HCT116 (cell line): ENCODE results near the gene MYBPH. TPM values are rescaled to one million over a fixed set of nuclear protein-coding genes. Genes with fewer than 3 reads are reported as not detected.

Source experiments
- ATAC-seq: fragments of 200-7000 bp; cut with Tn5 transposase; 2 replicates; pipeline ENCODE4 v1.9.1; 2020; ENCODE audit warnings: mild to moderate bottlenecking, moderate library complexity
- Bru-seq: library from RNA; stranded (reverse); fragments of 400-500 nt; gene quantifications from one replicate; lab custom pipeline; 2021; lab: Mats Ljungman, UMichigan
- BruChase-seq, 2 experiments: library from RNA; stranded (reverse); fragments of 400-500 nt; gene quantifications; one replicate each; lab custom pipeline; 2021; lab: Mats Ljungman, UMichigan
- BruUV-seq: library from RNA; stranded (reverse); fragments of 400-500 nt; replicated peaks from 2 replicates; lab custom pipeline; 2021; lab: Mats Ljungman, UMichigan
- CTCF ChIA-PET: fragments of 300-600 bp; sonication (Branson Sonifier 250); formaldehyde crosslinking; loops from one replicate; lab custom pipeline; 2021; ENCODE audit warnings: antibody characterized with exemption; lab: Charles Lee
- POLR2A ChIA-PET: fragments of 300-600, 350-600 bp; sonication (Branson Sonifier 250); formaldehyde crosslinking; loops from one replicate; lab custom pipeline; 2021; ENCODE audit warnings: antibody characterized with exemption; lab: Charles Lee
- RAD21 ChIA-PET, 2 experiments: fragments of 300-600 bp; sonication (Branson Sonifier 250); formaldehyde crosslinking; loops; one replicate each; lab custom pipeline; 2023; ENCODE audit warnings: low total read pairs in 2 of 2; ENCODE audit not compliant: uncharacterized antibody in 2 of 2, unreplicated experiment in 2 of 2, low non-redundant PET in 1 of 2; lab: Charles Lee
- DNase-seq: peaks from one replicate; pipeline ENCODE4 v3.0.0-alpha.2; 2010; ENCODE audit warnings: low read depth, low spot score
- H2AFZ ChIP-seq: fragments of 200-600 bp; shearing (Covaris generic), sonication (generic); 2 replicates; pipeline ENCODE4 v1.6.1; 2017; ENCODE audit warnings: low read depth, mixed run types, mixed read lengths, antibody characterized with exemption, low read length; ENCODE audit not compliant: poor library complexity, severe bottlenecking
- H3K27ac ChIP-seq: 2 replicates; pipeline ENCODE4 v1.5.1; 2012; ENCODE audit warnings: low read depth, low read length
- H3K27me3 ChIP-seq: fragments of 200-600 bp; sonication (generic); 2 replicates; pipeline ENCODE4 v1.6.1; 2016; ENCODE audit warnings: mixed run types, low read length, mixed read lengths; ENCODE audit not compliant: insufficient read depth
- H3K36me3 ChIP-seq, 2 experiments: fragments of 200-500 bp in 1 of 2; fragments of 200-600 bp in 1 of 2; sonication (Bioruptor generic) in 1 of 2; sonication (generic) in 1 of 2; 2 replicates each; pipeline versions ENCODE4 v1.5.1 to v1.6.1; 2014 to 2016; ENCODE audit warnings: low read length in 2 of 2, inconsistent platforms in 1 of 2, mixed read lengths in 1 of 2, mixed run types in 1 of 2; ENCODE audit not compliant: insufficient read depth in 2 of 2, control insufficient read depth in 1 of 2
- H3K4me1 ChIP-seq, 2 experiments: fragments of 200-600 bp in 1 of 2; sonication (generic) in 1 of 2; 2 replicates each; pipeline versions ENCODE4 v1.5.1 to v1.6.1; 2012 to 2017; ENCODE audit warnings: low read length in 2 of 2, inconsistent platforms in 1 of 2, mild to moderate bottlenecking in 1 of 2, mixed read lengths in 1 of 2, mixed run types in 1 of 2, moderate library complexity in 1 of 2; ENCODE audit not compliant: insufficient read depth in 2 of 2, control insufficient read depth in 1 of 2
- H3K4me2 ChIP-seq: fragments of 200-600 bp; sonication (generic); 2 replicates; pipeline ENCODE4 v1.6.1; 2017; ENCODE audit warnings: mixed run types, low read length, mixed read lengths
- H3K4me3 ChIP-seq, 2 experiments: fragments of 200-600 bp in 1 of 2; sonication (generic) in 1 of 2; replicated peaks in 1 of 2; 2 replicates each; pipeline ENCODE4 v1.5.1; 2011 to 2016; ENCODE audit warnings: low read length in 2 of 2, control low read depth in 1 of 2, low read depth in 1 of 2, mild to moderate bottlenecking in 1 of 2, mixed read lengths in 1 of 2, mixed run types in 1 of 2
- H3K79me2 ChIP-seq: fragments of 200-600 bp; sonication (generic); 2 replicates; pipeline ENCODE4 v1.6.1; 2017; ENCODE audit warnings: mild to moderate bottlenecking, mixed run types, low read length, moderate library complexity, mixed read lengths; ENCODE audit not compliant: insufficient read depth
- H3K9ac ChIP-seq: fragments of 200-600 bp; sonication (generic); 2 replicates; pipeline ENCODE4 v1.6.1; 2016; ENCODE audit warnings: low read length, mixed read lengths
- H3K9me2 ChIP-seq: fragments of 200-600 bp; sonication (generic), shearing (Covaris generic); 2 replicates; pipeline ENCODE4 v1.6.1; 2017; ENCODE audit warnings: mixed run types, mild to moderate bottlenecking, moderate library complexity; ENCODE audit not compliant: insufficient read depth
- H3K9me3 ChIP-seq, 2 experiments: fragments of 200-500 bp in 1 of 2; fragments of 200-600 bp in 1 of 2; sonication (Bioruptor generic) in 1 of 2; sonication (generic) in 1 of 2; 2 replicates each; pipeline ENCODE4 v1.6.1; 2014 to 2017; ENCODE audit warnings: low read length in 2 of 2, mixed read lengths in 2 of 2, inconsistent platforms in 1 of 2, low read depth in 1 of 2, mild to moderate bottlenecking in 1 of 2, mixed run types in 1 of 2, moderate library complexity in 1 of 2; ENCODE audit not compliant: control insufficient read depth in 1 of 2, insufficient read depth in 1 of 2
- H4K20me1 ChIP-seq: fragments of 200-600 bp; sonication (generic), shearing (Covaris generic); 2 replicates; pipeline ENCODE4 v1.6.1; 2017; ENCODE audit warnings: mixed run types, mild to moderate bottlenecking, moderate library complexity; ENCODE audit not compliant: insufficient read depth
- ATF3 ChIP-seq: IDR thresholded peaks from 2 replicates; pipeline ENCODE4 v1.6.1; 2012
- CBX3 ChIP-seq: IDR thresholded peaks from 2 replicates; pipeline ENCODE4 v1.6.1; 2012; ENCODE audit warnings: low read depth
- CEBPB ChIP-seq: IDR thresholded peaks from 2 replicates; pipeline ENCODE4 v1.6.1; 2012; ENCODE audit warnings: low read depth
- CTCF ChIP-seq, 3 experiments: fragments of 200-600 bp in 1 of 3; sonication (generic) in 1 of 3; IDR thresholded peaks in 2 of 3; conservative IDR thresholded peaks in 1 of 3; 2 replicates each; pipeline ENCODE4 v1.5.1; 2012 to 2017; ENCODE audit warnings: low read depth in 2 of 3, low read length in 2 of 3, antibody characterized with exemption in 1 of 3, borderline replicate concordance in 1 of 3, control low read depth in 1 of 3, mild to moderate bottlenecking in 1 of 3, mixed read lengths in 1 of 3, mixed run types in 1 of 3, moderate library complexity in 1 of 3; ENCODE audit not compliant: insufficient read depth in 1 of 3
- ELF1 ChIP-seq: IDR thresholded peaks from 2 replicates; pipeline ENCODE4 v1.6.1; 2012; ENCODE audit warnings: low read depth, borderline replicate concordance
- EZH2 ChIP-seq: fragments of 200-600 bp; sonication (generic); IDR thresholded peaks from 2 replicates; pipeline ENCODE4 v1.6.1; 2017; ENCODE audit warnings: antibody characterized with exemption, mixed run types
- FOSL1 ChIP-seq: IDR thresholded peaks from 2 replicates; pipeline ENCODE4 v1.6.1; 2012; ENCODE audit warnings: low read depth
- JUND ChIP-seq: IDR thresholded peaks from 2 replicates; pipeline ENCODE4 v1.6.1; 2012
- POLR2AphosphoS5 ChIP-seq: IDR thresholded peaks from 2 replicates; pipeline ENCODE4 v1.6.1; 2011; ENCODE audit warnings: mild to moderate bottlenecking, low read depth, low read length, moderate library complexity
- RAD21 ChIP-seq: IDR thresholded peaks from 2 replicates; pipeline ENCODE4 v1.6.1; 2012; ENCODE audit warnings: low read depth, mild to moderate bottlenecking
- SIN3A ChIP-seq: IDR thresholded peaks from 2 replicates; pipeline ENCODE4 v1.6.1; 2012; ENCODE audit warnings: low read depth
- SP1 ChIP-seq: IDR thresholded peaks from 2 replicates; pipeline ENCODE4 v1.6.1; 2012; ENCODE audit warnings: low read depth
- ZBTB33 ChIP-seq: IDR thresholded peaks from 2 replicates; pipeline ENCODE4 v1.6.1; 2011; ENCODE audit warnings: mild to moderate bottlenecking, low read length, moderate library complexity; ENCODE audit not compliant: insufficient replicate concordance; ENCODE audit errors: extremely low read depth
- ZFX ChIP-seq: fragments of 450-650 bp; IDR thresholded peaks from 2 replicates; pipeline ENCODE4 v1.6.1; 2017
- ZNF274 ChIP-seq: fragments of 200-500 bp; sonication (Bioruptor generic); IDR thresholded peaks from 2 replicates; pipeline ENCODE4 v1.6.1; 2014; ENCODE audit warnings: mild to moderate bottlenecking, low read depth, low read length, inconsistent platforms
- intact Hi-C: fragments of 100-400 bp; cut with micrococcal nuclease; formaldehyde crosslinking; loops from 2 replicates; pipeline ENCODE4 v1.10.0; 2022
- long read RNA-seq: library from polyadenylated mRNA; unstranded; transcript quantifications from one replicate; pipeline ENCODE4 v2.0.0, GENCODE V29; 2021; ENCODE audit not compliant: unreplicated experiment
- polyA plus RNA-seq: library from polyadenylated mRNA; unstranded; fragments of >200 nt; gene quantifications from 2 replicates; pipeline ENCODE4 v1.2.1, GENCODE V29; 2012; ENCODE audit warnings: missing spikeins
- total RNA-seq: library from RNA; stranded (reverse); gene quantifications from one replicate; pipeline ENCODE4 v1.2.1, GENCODE V29; 2021; ENCODE audit not compliant: unreplicated experiment

Gene MYBPH
- 0.22 TPM for total RNA-seq
- 0.06 and 0.16 TPM in 2 replicates for polyA plus RNA-seq
- Bru-seq, nascent RNA = not detected
- not detected for BruChase-seq, experiment 1, labeled RNA remaining after a 6-hour chase
- BruChase-seq, experiment 2, labeled RNA remaining after a 2-hour chase = not detected
- long read RNA-seq = 0 reads

GRCh38 chr1:203175237-203175826 is at the start of gene MYBPH:
TSS of gene MYBPH (minus strand) at chr1:203175826. CDS start at chr1:203175755, 71 bp downstream.
- TF ChIP-seq SP1 = no peak
- TF ChIP-seq SIN3A = no peak
- no peak for TF ChIP-seq JUND
- ChIA-PET CTCF (interaction anchor here (0.9 to 1.3 kb wide), 3 partner anchors 9 to 58 kb away, joined by 3 to 4 read pairs (median 3); no protein-coding TSS in a partner anchor), RAD21 (no interaction called here), POLR2A (no interaction called here)
- H3K4me1 ChIP-seq = peaks cover 32 to 91% of the 10 kb centered on the region in 2 experiments
- H3K9me3 ChIP-seq = no peaks in the 10 kb centered on the region
- no peak within 1 kb of the TSS for H3K9ac ChIP-seq
- no peaks in the 10 kb centered on the region for H3K79me2 ChIP-seq
- H3K27ac ChIP-seq = no peak within 1 kb of the TSS
- DNase-seq = no peak
- H3K4me3 ChIP-seq = no peak within 1 kb of the TSS
- H3K27me3 ChIP-seq = no peaks in the 10 kb centered on the region
- H3K4me2 ChIP-seq = peak within 1 kb of the TSS; percentile 84
- no peak within 1 kb of the TSS for H2AFZ ChIP-seq
- intact Hi-C loops = no loop called here
- BruUV-seq = no TSS peak
- no peaks in the 10 kb centered on the region for H3K9me2 ChIP-seq
- no peak for ATAC-seq
- H3K36me3 ChIP-seq = no peaks in the 10 kb centered on the region
- H4K20me1 ChIP-seq = no peaks in the 10 kb centered on the region

- Histone ChIP-seq H3K79me2 (no peaks in the 10 kb centered on the region), H4K20me1 (no peaks in the 10 kb centered on the region), H3K27me3 (peaks cover 27% of the 10 kb centered on the region; the same call in 1 of the 2 replicates), H3K9ac (no peak overlapping the region), H3K4me2 (no peak overlapping the region), H2AFZ (no peak overlapping the region), H3K9me2 (no peaks in the 10 kb centered on the region), H3K4me3 (no peak overlapping the region), H3K4me1 (no peaks in the 10 kb centered on the region), H3K36me3 (no peaks in the 10 kb centered on the region), H3K9me3 (no peaks in the 10 kb centered on the region), H3K27ac (no peak overlapping the region)
- TF ChIP-seq FOSL1 = no peak
- TF ChIP-seq CEBPB = no peak
- no peak for TF ChIP-seq SIN3A
- TF ChIP-seq ELF1 = no peak
- no peak for TF ChIP-seq CTCF (IDR thresholded peaks at IDR 0.05 in 2 of 3, conservative IDR thresholded peaks at IDR 0.05 in 1 of 3; ENCODE audit: borderline replicate concordance in 1 of 3, insufficient read depth in 1 of 3, low read depth in 2 of 3, low read length in 2 of 3)
- TF ChIP-seq ATF3 = no peak
- no peak for TF ChIP-seq JUND
- TF ChIP-seq ZBTB33 = no peak
- TF ChIP-seq POLR2AphosphoS5 = no peak
- TF ChIP-seq EZH2 = no peak
- TF ChIP-seq RAD21 = no peak
- no peak for TF ChIP-seq CBX3
- TF ChIP-seq ZNF274 = no peak
- TF ChIP-seq ZFX = no peak
- no TSS peak for BruUV-seq
- ChIA-PET RAD21 (no interaction called here), CTCF (interaction anchor here (1.2 kb wide), 1 partner anchor 9 kb away, joined by 5 read pairs; no protein-coding TSS in a partner anchor), POLR2A (no interaction called here)
- ATAC-seq (no peak), DNase-seq (no peak)
- intact Hi-C loops = no loop called here
These were observed 49.4 kb upstream of the MYBPH start for GRCh38 chr1:203225071-203225470.
